IMR-90 (cell line): ENCODE data around the gene PDGFA.

ENCODE experiments used
- RCOR1 ChIP-seq: IDR thresholded peaks from 2 replicates; pipeline ENCODE4 v1.6.1; 2012; ENCODE audit warnings: mild to moderate bottlenecking, low read length, improper control_type of control experiment; ENCODE audit not compliant: insufficient replicate concordance
- TF ChIP-seq, protein P1 (sequence below): conservative IDR thresholded peaks from 2 replicates; pipeline ENCODE4 v1.5.1; 2012; ENCODE audit warnings: mild to moderate bottlenecking, low read depth, low read length, improper control_type of control experiment
- TF ChIP-seq, protein P2 (sequence below): fragments of 150-350 bp; IDR thresholded peaks from 2 replicates; pipeline ENCODE4 v1.6.1; 2016; ENCODE audit warnings: low read depth, mild to moderate bottlenecking, low read length, moderate library complexity, borderline replicate concordance
- TF ChIP-seq, protein P3 (sequence below): fragments of 150-350 bp; IDR thresholded peaks from 2 replicates; pipeline ENCODE4 v1.6.1; 2017; ENCODE audit warnings: mild to moderate bottlenecking, antibody characterized with exemption, low read length, low read depth

DNA sequence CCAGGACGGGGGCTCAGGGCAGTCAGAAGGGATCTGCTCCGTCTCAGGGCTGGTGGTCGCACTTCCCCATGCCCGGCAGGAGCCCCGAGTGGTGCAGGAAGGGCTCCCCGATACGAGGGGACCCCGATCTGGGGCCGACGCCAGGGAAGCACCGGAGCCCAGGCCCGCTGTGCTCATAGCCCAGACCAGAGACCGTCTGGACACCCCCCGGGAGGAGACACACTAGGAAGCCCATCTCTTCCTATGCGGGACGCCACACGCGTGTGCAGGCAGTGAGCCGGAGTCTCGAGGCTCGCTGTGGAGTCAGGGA, 39.7 kb upstream of the PDGFA start:
- TF ChIP-seq, protein P1, sequence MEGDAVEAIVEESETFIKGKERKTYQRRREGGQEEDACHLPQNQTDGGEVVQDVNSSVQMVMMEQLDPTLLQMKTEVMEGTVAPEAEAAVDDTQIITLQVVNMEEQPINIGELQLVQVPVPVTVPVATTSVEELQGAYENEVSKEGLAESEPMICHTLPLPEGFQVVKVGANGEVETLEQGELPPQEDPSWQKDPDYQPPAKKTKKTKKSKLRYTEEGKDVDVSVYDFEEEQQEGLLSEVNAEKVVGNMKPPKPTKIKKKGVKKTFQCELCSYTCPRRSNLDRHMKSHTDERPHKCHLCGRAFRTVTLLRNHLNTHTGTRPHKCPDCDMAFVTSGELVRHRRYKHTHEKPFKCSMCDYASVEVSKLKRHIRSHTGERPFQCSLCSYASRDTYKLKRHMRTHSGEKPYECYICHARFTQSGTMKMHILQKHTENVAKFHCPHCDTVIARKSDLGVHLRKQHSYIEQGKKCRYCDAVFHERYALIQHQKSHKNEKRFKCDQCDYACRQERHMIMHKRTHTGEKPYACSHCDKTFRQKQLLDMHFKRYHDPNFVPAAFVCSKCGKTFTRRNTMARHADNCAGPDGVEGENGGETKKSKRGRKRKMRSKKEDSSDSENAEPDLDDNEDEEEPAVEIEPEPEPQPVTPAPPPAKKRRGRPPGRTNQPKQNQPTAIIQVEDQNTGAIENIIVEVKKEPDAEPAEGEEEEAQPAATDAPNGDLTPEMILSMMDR = no peak
- TF ChIP-seq, protein P2, sequence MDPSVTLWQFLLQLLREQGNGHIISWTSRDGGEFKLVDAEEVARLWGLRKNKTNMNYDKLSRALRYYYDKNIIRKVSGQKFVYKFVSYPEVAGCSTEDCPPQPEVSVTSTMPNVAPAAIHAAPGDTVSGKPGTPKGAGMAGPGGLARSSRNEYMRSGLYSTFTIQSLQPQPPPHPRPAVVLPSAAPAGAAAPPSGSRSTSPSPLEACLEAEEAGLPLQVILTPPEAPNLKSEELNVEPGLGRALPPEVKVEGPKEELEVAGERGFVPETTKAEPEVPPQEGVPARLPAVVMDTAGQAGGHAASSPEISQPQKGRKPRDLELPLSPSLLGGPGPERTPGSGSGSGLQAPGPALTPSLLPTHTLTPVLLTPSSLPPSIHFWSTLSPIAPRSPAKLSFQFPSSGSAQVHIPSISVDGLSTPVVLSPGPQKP = no peak
- no peak for TF ChIP-seq RCOR1
- TF ChIP-seq, protein P3, sequence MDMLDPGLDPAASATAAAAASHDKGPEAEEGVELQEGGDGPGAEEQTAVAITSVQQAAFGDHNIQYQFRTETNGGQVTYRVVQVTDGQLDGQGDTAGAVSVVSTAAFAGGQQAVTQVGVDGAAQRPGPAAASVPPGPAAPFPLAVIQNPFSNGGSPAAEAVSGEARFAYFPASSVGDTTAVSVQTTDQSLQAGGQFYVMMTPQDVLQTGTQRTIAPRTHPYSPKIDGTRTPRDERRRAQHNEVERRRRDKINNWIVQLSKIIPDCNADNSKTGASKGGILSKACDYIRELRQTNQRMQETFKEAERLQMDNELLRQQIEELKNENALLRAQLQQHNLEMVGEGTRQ = no peak
